ENCODE data around the gene PDP2.

The PDP2 gene

DNA sequence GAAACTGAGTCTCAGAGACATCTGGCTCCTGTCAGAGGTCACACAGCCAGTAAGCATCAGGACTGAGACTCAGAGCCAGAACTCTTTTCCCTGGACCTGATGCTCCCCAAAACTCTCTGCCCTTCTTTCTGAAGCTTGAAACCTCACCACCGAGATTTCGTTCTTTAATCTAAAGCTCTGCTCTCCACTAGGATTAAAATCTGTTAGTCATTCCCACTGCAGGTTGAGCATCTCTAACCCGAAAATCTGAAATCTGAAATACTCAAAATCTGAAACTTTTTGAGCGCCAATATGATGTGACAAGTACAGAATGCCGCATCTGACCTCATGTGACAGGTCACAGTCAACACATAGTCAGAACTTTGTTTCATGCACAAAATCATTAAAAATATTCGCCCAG is 36.2 kb downstream of the PDP2 start:
- Histone ChIP-seq H3K36me3 (ENCODE audit: control insufficient read depth, low read length) (no peaks in the 10 kb centered on the region), H3K9me2 (replicated peaks; ENCODE audit: control insufficient read depth, low read length) (no peaks in the 10 kb centered on the region), H3K27me3 (ENCODE audit: control insufficient read depth, low read length) (peaks cover 13% of the 10 kb centered on the region), H3K4me1 (ENCODE audit: control insufficient read depth, low read length) (no peaks in the 10 kb centered on the region), H3F3A (ENCODE audit: control insufficient read depth, insufficient read depth) (no peaks in the 10 kb centered on the region), H3K27ac (ENCODE audit: low read depth, low read length) (no peak overlapping the region), H4K20me1 (ENCODE audit: control insufficient read depth, insufficient read depth, low read depth, low read length) (no peaks in the 10 kb centered on the region), H3K4me2 (ENCODE audit: low read length) (no peak overlapping the region), H3K79me2 (ENCODE audit: control insufficient read depth, low read length) (no peaks in the 10 kb centered on the region), H3K9me3 (ENCODE audit: control insufficient read depth, insufficient read depth, low read length) (no peaks in the 10 kb centered on the region), H3K4me3 (ENCODE audit: low read length) (no peak overlapping the region)
- TF ChIP-seq, protein P1, sequence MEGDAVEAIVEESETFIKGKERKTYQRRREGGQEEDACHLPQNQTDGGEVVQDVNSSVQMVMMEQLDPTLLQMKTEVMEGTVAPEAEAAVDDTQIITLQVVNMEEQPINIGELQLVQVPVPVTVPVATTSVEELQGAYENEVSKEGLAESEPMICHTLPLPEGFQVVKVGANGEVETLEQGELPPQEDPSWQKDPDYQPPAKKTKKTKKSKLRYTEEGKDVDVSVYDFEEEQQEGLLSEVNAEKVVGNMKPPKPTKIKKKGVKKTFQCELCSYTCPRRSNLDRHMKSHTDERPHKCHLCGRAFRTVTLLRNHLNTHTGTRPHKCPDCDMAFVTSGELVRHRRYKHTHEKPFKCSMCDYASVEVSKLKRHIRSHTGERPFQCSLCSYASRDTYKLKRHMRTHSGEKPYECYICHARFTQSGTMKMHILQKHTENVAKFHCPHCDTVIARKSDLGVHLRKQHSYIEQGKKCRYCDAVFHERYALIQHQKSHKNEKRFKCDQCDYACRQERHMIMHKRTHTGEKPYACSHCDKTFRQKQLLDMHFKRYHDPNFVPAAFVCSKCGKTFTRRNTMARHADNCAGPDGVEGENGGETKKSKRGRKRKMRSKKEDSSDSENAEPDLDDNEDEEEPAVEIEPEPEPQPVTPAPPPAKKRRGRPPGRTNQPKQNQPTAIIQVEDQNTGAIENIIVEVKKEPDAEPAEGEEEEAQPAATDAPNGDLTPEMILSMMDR (IDR thresholded peaks at IDR 0.05; ENCODE audit: low read depth, low read length, poor library complexity, severe bottlenecking) = no peak
- TF ChIP-seq EZH2phosphoT487 (IDR thresholded peaks at IDR 0.05; ENCODE audit: borderline replicate concordance, low read length) = no peak

DNA sequence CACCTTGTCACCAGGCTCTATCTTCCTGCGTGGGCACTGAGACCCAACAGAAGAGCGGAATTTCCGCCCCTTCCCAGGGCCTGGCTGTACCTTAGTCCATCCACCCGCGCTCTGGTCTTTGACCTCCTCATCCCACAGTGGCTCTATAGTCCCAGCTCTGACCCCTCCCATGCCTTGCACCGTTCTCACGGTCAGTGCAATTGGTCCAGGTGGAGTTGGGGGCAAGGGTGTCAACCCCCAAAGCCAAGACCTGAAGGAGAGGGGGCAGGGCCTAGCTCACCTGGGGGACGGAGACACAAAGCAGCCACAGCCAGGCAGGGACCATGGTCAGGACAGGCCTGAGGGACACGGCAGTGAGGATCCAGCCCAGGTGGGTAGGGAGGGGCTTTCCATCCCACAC is 37.4 kb downstream of the PDP2 start:
- no peak overlapping the region for H3K4me2 ChIP-seq (ENCODE audit: low read length)

DNA sequence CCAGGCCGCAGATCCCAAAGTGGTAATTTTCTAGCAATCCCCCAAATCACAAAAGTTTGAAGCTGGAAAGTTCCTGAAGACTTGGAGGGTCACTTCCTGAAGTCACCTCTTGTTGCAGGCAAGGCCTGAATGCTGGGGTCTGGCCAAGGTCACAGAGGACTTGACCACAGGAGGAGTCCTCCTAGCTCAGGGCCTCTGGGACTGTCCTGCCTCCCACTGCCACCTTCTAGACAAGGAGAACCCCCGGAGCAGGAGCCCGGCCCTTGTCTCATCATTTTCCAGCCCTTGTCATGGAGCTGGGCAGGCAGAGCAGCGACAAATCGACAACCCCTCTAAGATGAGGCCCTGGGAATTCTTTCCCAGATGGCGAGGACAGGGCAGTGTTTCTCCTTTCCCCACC is 38.0 kb downstream of the PDP2 start:
- Histone ChIP-seq H3K4me1 (ENCODE audit: control insufficient read depth, low read length) (no peaks in the 10 kb centered on the region), H3F3A (ENCODE audit: control insufficient read depth, insufficient read depth) (no peaks in the 10 kb centered on the region), H3K9me2 (replicated peaks; ENCODE audit: control insufficient read depth, low read length) (no peaks in the 10 kb centered on the region), H4K20me1 (ENCODE audit: control insufficient read depth, insufficient read depth, low read depth, low read length) (no peaks in the 10 kb centered on the region), H3K27ac (ENCODE audit: low read depth, low read length) (no peak overlapping the region), H3K27me3 (ENCODE audit: control insufficient read depth, low read length) (peaks cover 15% of the 10 kb centered on the region), H3K4me3 (ENCODE audit: low read length) (no peak overlapping the region), H3K36me3 (ENCODE audit: control insufficient read depth, low read length) (no peaks in the 10 kb centered on the region), H3K79me2 (ENCODE audit: control insufficient read depth, low read length) (no peaks in the 10 kb centered on the region), H3K4me2 (ENCODE audit: low read length) (no peak overlapping the region), H3K9me3 (ENCODE audit: control insufficient read depth, insufficient read depth, low read length) (no peaks in the 10 kb centered on the region)
- TF ChIP-seq, protein P1 (IDR thresholded peaks at IDR 0.05; ENCODE audit: low read depth, low read length, poor library complexity, severe bottlenecking) = no peak
- TF ChIP-seq EZH2phosphoT487 (IDR thresholded peaks at IDR 0.05; ENCODE audit: borderline replicate concordance, low read length) = no peak

More for the DNA sequence above, 37.4 kb downstream of the PDP2 start:
- H3K4me1 ChIP-seq (ENCODE audit: control insufficient read depth, low read length) = no peaks in the 10 kb centered on the region
- no peaks in the 10 kb centered on the region for H3F3A ChIP-seq (ENCODE audit: control insufficient read depth, insufficient read depth)
- H3K27me3 ChIP-seq (ENCODE audit: control insufficient read depth, low read length) = peaks cover 13% of the 10 kb centered on the region
- H4K20me1 ChIP-seq (ENCODE audit: control insufficient read depth, insufficient read depth, low read depth, low read length) = no peaks in the 10 kb centered on the region
- H3K27ac ChIP-seq (ENCODE audit: low read depth, low read length) = no peak overlapping the region
- H3K79me2 ChIP-seq (ENCODE audit: control insufficient read depth, low read length) = no peaks in the 10 kb centered on the region
- H3K4me3 ChIP-seq (ENCODE audit: low read length) = no peak overlapping the region
- H3K9me2 ChIP-seq (replicated peaks; ENCODE audit: control insufficient read depth, low read length) = no peaks in the 10 kb centered on the region
- no peaks in the 10 kb centered on the region for H3K9me3 ChIP-seq (ENCODE audit: control insufficient read depth, insufficient read depth, low read length)
- TF ChIP-seq, protein P1 (IDR thresholded peaks at IDR 0.05; ENCODE audit: low read depth, low read length, poor library complexity, severe bottlenecking) = no peak
- no peak for TF ChIP-seq EZH2phosphoT487 (IDR thresholded peaks at IDR 0.05; ENCODE audit: borderline replicate concordance, low read length)
- no peaks in the 10 kb centered on the region for H3K36me3 ChIP-seq (ENCODE audit: control insufficient read depth, low read length)
